PFSK-1 (cell line): Measurements from ENCODE around the gene WAC.

Experiments
- FOXP2 ChIP-seq: optimal IDR thresholded peaks from 2 replicates; pipeline ENCODE3; 2011; ENCODE audit warnings: borderline replicate concordance, control low read depth, inconsistent platforms; ENCODE audit not compliant: insufficient read depth; ENCODE audit errors: extremely low read length, extremely low read depth
- POLR2AphosphoS5 ChIP-seq: IDR thresholded peaks from 2 replicates; pipeline ENCODE4 v1.6.1; 2012; ENCODE audit warnings: low read depth, mild to moderate bottlenecking, control low read depth, low read length, moderate library complexity
- SIN3A ChIP-seq: IDR thresholded peaks from 2 replicates; pipeline ENCODE4 v1.6.1; 2012; ENCODE audit warnings: mild to moderate bottlenecking, low read length, moderate library complexity, borderline replicate concordance; ENCODE audit not compliant: insufficient read depth
- TAF1 ChIP-seq: IDR thresholded peaks from 2 replicates; pipeline ENCODE4 v1.6.1; 2012; ENCODE audit warnings: low read length, control low read depth, borderline replicate concordance; ENCODE audit not compliant: insufficient read depth
- TF ChIP-seq, protein P1 (sequence below), 2 experiments: IDR thresholded peaks; 2 replicates each; pipeline versions ENCODE4 v1.6.1 to v1.8.0; 2011 to 2012; ENCODE audit warnings: low read depth in 2 of 2, low read length in 2 of 2, control low read depth in 1 of 2, inconsistent platforms in 1 of 2, mild to moderate bottlenecking in 1 of 2, moderate library complexity in 1 of 2; ENCODE audit not compliant: insufficient read depth in 1 of 2

Gene WAC

DNA sequence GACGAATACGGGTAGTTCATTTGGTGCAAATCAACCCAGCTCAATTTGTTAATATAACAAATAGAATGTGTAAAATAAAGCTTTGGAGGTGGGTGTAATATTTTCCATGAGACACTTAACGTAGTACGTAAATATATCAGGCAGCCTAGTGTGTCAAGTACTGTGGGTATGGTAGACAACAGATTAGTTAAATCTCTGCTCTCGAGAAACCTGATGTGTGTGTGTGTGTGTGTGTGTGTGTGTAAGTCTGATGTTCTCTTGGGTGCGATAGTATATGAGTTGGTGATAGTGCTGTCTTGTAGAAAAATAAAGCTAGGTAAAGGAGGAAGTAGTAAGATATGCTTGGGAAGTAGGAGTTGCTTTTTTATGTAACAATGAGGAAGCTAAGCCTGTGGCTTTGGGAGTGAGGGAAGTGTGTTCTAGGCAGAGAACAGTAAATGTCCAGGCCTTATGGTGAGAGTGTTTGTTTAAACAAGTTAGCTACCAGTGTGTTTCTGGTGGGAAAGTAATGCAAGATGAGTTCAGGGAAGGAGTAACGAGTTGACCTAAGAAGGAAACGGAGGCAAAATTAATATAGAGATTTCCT lies 26.1 kb downstream of the WAC start:
- TF ChIP-seq FOXP2: no peak
- no peak for TF ChIP-seq SIN3A
- TF ChIP-seq POLR2AphosphoS5: no peak
- TF ChIP-seq, protein P1, sequence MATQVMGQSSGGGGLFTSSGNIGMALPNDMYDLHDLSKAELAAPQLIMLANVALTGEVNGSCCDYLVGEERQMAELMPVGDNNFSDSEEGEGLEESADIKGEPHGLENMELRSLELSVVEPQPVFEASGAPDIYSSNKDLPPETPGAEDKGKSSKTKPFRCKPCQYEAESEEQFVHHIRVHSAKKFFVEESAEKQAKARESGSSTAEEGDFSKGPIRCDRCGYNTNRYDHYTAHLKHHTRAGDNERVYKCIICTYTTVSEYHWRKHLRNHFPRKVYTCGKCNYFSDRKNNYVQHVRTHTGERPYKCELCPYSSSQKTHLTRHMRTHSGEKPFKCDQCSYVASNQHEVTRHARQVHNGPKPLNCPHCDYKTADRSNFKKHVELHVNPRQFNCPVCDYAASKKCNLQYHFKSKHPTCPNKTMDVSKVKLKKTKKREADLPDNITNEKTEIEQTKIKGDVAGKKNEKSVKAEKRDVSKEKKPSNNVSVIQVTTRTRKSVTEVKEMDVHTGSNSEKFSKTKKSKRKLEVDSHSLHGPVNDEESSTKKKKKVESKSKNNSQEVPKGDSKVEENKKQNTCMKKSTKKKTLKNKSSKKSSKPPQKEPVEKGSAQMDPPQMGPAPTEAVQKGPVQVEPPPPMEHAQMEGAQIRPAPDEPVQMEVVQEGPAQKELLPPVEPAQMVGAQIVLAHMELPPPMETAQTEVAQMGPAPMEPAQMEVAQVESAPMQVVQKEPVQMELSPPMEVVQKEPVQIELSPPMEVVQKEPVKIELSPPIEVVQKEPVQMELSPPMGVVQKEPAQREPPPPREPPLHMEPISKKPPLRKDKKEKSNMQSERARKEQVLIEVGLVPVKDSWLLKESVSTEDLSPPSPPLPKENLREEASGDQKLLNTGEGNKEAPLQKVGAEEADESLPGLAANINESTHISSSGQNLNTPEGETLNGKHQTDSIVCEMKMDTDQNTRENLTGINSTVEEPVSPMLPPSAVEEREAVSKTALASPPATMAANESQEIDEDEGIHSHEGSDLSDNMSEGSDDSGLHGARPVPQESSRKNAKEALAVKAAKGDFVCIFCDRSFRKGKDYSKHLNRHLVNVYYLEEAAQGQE (IDR thresholded peaks at IDR 0.05; ENCODE audit: insufficient read depth in 1 of 2, low read depth in 2 of 2, low read length in 2 of 2): no peak
- TF ChIP-seq TAF1: no peak

- no peak for TF ChIP-seq POLR2AphosphoS5
- TF ChIP-seq, protein P1 (IDR thresholded peaks at IDR 0.05; ENCODE audit: insufficient read depth in 1 of 2, low read depth in 2 of 2, low read length in 2 of 2): no peak
- TF ChIP-seq TAF1: no peak
- TF ChIP-seq SIN3A: no peak
- TF ChIP-seq FOXP2: no peak
Observed at GRCh38 chr10:28559618-28560017, 26.7 kb downstream of the WAC start.

GRCh38 chr10:28560617-28561016 lies 27.7 kb downstream of the WAC start:
- TF ChIP-seq FOXP2 (no peak), POLR2AphosphoS5 (no peak), TAF1 (no peak), SIN3A (no peak)
- TF ChIP-seq, protein P1 (IDR thresholded peaks at IDR 0.05; ENCODE audit: insufficient read depth in 1 of 2, low read depth in 2 of 2, low read length in 2 of 2): no peak

DNA sequence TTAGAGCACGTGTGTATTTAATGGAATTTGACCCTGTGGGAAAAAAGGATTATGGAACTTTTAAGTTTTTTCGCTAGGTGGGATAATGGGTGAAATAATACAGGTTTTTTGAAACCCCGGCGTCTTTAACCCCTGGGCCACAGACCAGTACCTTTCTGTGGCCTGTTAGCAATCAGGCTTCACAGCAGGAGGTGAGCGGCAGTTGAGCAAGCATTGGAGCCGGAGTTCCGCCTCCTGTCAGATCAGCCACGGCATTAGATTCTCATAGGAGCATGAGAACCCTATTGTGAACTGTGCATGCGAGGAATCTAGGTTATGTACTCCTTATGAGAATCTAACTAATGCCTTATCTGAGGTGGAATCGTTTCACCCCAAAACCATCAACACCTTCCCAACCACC lies 28.6 kb downstream of the WAC start:
- TF ChIP-seq, protein P1 (IDR thresholded peaks at IDR 0.05; ENCODE audit: insufficient read depth in 1 of 2, low read depth in 2 of 2, low read length in 2 of 2): no peak
- no peak for TF ChIP-seq POLR2AphosphoS5
- TF ChIP-seq SIN3A: no peak
- TF ChIP-seq FOXP2: no peak
- TF ChIP-seq TAF1: no peak

- TF ChIP-seq SIN3A (no peak), POLR2AphosphoS5 (no peak), FOXP2 (no peak), TAF1 (no peak)
- TF ChIP-seq, protein P1 (IDR thresholded peaks at IDR 0.05; ENCODE audit: insufficient read depth in 1 of 2, low read depth in 2 of 2, low read length in 2 of 2): no peak
Observed at GRCh38 chr10:28564905-28565304, 32.0 kb downstream of the WAC start.
